ENCODE data around the gene CKMT1B.
"Not testable (repeated sequence)": the region's sequence is repeated elsewhere in the genome, so short reads cannot be mapped to it uniquely, and the experiment has no call there.

CKMT1B gene

DNA sequence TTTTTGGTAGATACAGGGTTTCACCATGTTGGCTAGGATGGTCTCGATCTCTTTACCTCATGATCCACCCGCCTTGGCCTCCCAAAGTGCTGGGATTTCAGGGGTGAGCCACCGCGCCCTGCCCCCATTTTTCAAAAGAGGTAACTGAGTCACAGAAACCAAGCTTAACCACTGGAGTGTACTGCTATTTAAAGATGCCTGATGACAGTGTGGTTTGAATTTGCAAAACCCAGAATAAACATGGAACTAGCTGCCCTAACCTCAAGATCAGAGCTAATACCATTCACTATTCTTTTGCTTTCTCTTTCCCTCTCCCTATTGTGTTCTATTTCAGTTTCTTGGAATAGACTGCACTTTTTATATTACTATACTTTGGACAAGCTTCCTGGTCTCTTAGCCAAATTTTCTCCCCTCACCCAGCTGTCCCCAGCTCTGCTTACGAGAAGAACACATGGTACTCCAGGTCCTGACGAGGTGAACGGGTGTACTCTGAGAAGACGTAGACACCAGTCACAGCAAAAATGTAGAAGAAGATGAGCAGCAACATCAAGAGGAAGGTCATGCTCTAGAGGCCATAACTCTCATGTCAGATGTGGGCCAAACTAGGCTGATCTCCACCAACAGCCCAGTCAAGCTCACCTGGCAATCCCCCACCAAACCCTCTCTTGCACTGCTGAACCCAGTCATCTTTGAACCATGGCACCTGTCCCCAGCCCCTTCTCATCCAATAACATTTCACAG, 44.8 kb downstream of the CKMT1B start:
- DNase-seq (ENCODE audit: low spot score): not testable (repeated sequence)
